Activated CD4-positive, alpha-beta memory T cell treated with anti-CD3 and anti-CD28 coated beads, Interleukin-2, amount 10 ng/mL, durations not matched to agents 7 days and 5 days (primary cell): ENCODE data around the gene SEC24C. TPM values are rescaled to one million over a fixed set of nuclear protein-coding genes. Genes with fewer than 3 reads are reported as not detected.
A peak's percentile ranks its signal among the peaks of the same experiment; 100 is the strongest.
"Not testable (repeated sequence)": the region's sequence is repeated elsewhere in the genome, so short reads cannot be mapped to it uniquely, and the experiment has no call there.

Experiments
- CTCF ChIA-PET: fragments of 350-600 bp; sonication (Branson Sonifier 250); formaldehyde crosslinking; loops from one replicate; lab custom pipeline; 2021; ENCODE audit warnings: antibody characterized with exemption, inconsistent platforms; lab: Charles Lee
- POLR2A ChIA-PET: fragments of 350-600 bp; sonication (Branson Sonifier 250); formaldehyde crosslinking; loops from one replicate; lab custom pipeline; 2021; ENCODE audit warnings: antibody characterized with exemption; lab: Charles Lee
- DNase-seq: peaks from one replicate; pipeline ENCODE4 v3.0.0-alpha.2; 2020
- H3K27ac Mint-ChIP-seq: one replicate; pipeline ENCODE4 v1.8.0; 2021; ENCODE audit warnings: mild to moderate bottlenecking, mixed read lengths
- H3K27me3 Mint-ChIP-seq: one replicate; pipeline ENCODE4 v1.8.0; 2021; ENCODE audit warnings: mixed read lengths
- H3K36me3 Mint-ChIP-seq: one replicate; pipeline ENCODE4 v1.8.0; 2021; ENCODE audit warnings: low read depth, mixed read lengths
- H3K4me1 Mint-ChIP-seq: one replicate; pipeline ENCODE4 v1.8.0; 2021; ENCODE audit warnings: mixed read lengths
- H3K4me3 Mint-ChIP-seq: one replicate; pipeline ENCODE4 v1.8.0; 2021; ENCODE audit warnings: mild to moderate bottlenecking, mixed read lengths
- H3K9me3 Mint-ChIP-seq: one replicate; pipeline ENCODE4 v1.8.0; 2021; ENCODE audit warnings: mixed read lengths
- total RNA-seq, 2 experiments: library from RNA; stranded (reverse); gene quantifications; one replicate each; pipeline ENCODE4 v1.2.3, GENCODE V29; 2021

The SEC24C gene
- total RNA-seq, 2 experiments from 2014 or later, result 106 to 108 TPM

DNA sequence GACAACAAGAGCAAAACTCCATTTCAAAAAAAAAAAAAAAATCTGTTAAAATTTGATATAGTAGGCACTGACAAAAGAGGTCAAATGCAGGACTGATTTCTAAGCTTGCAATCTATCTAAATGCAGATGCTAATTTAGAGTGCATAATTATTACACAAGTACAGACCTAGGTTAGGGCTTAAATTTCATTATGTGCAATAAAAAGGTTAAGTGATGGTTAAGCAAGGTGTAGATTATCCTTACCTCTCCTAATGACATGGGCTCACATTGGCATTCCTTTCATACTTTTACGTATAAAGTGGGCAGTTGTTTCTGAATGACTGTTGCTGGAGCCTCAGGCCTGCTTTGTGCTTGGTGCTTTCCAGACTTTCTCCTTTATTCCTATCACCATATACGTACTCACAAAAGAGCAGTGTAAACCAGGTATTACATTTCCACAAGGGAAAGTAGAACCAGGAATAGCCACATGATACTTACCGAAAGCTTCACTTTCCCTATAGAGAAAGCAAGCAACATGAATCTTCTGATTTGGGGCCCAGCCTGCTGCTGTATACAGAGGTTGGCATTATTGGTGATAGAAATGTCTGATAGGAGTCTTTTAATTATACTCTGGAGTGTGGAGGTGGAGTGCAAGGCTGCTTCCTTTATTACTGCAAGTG is 35.5 kb downstream of the SEC24C start:
- POLR2A ChIA-PET, result interaction anchor here (0.6 to 5.0 kb wide), 6 partner anchors 7 to 764 kb away, joined by 3 to 98 read pairs (median 8); a partner anchor contains a TSS
- CTCF ChIA-PET, result interaction anchor here (9.9 kb wide), 1 partner anchor 9 kb away, joined by 92 read pairs; a partner anchor contains a TSS
- DNase-seq, result no peak
- Mint-ChIP-seq H3K4me1 (peaks cover 58% of the 10 kb centered on the region), H3K36me3 (peaks cover 44% of the 10 kb centered on the region), H3K9me3 (no peaks in the 10 kb centered on the region), H3K27ac (peak overlapping the region; percentile 17), H3K27me3 (no peaks in the 10 kb centered on the region), H3K4me3 (peak overlapping the region; percentile 31)

DNA sequence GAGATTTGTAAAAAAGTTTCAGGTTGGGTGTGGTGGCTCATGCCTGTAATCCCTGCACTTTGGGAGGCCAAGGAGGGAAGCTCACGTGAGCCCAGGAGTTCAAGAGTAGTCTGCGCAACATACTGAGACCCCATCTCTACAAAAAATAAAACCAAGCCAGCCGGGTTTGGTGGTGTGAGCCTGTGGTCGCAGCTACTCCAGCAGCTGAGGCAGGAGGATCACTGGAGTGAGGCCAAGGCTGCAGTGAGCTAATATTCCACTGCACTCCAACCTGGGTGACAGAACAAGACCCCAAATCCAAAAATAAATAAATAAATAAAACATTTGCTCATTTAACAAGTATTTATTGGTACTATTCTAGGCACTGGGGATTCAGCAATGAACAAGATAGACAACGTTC is 36.1 kb downstream of the SEC24C start:
- no peaks in the 10 kb centered on the region for H3K9me3 Mint-ChIP-seq
- peak overlapping the region; percentile 94 for H3K27ac Mint-ChIP-seq
- peaks cover 44% of the 10 kb centered on the region for H3K36me3 Mint-ChIP-seq
- H3K4me3 Mint-ChIP-seq, result peak overlapping the region; percentile 94
- peaks cover 60% of the 10 kb centered on the region for H3K4me1 Mint-ChIP-seq
- no peaks in the 10 kb centered on the region for H3K27me3 Mint-ChIP-seq
- CTCF ChIA-PET, result interaction anchor here (9.9 kb wide), 1 partner anchor 9 kb away, joined by 92 read pairs; a partner anchor contains a TSS
- POLR2A ChIA-PET, result interaction anchor here (1.4 to 5.0 kb wide), 7 partner anchors 8 to 284 kb away, joined by 3 to 98 read pairs (median 14); partner anchors contain the start of gene PPP3CB
- no peak for DNase-seq

DNA sequence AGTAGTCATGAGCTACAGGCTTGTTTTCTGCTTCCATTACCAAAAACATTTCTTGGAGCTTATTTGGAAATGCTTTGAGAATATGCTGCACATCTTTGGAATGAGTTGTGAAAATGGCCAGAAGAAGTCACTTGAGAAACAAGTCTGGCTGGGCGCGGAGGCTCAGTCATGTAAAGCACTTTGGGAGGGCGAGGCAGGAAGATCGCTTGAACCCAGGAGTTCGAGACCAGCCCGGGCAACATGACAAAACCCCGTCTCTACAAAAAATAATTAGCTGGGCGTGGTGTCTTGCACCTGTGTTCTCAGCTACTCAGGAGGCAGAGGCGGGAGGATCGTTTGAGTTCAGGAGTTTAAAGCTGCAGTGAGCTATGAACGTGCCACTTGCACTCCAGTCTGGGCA is 36.8 kb downstream of the SEC24C start:
- Mint-ChIP-seq H3K36me3 (peaks cover 38% of the 10 kb centered on the region), H3K27ac (peak overlapping the region; percentile 94), H3K9me3 (no peaks in the 10 kb centered on the region), H3K4me1 (peaks cover 56% of the 10 kb centered on the region), H3K27me3 (no peaks in the 10 kb centered on the region), H3K4me3 (peak overlapping the region; percentile 94)
- ChIA-PET POLR2A (interaction anchor here (0.7 to 5.0 kb wide), 16 partner anchors 9 to 285 kb away, joined by 3 to 98 read pairs (median 8); partner anchors contain the start of genes PPP3CB and SEC24C), CTCF (interaction anchor here (1.1 to 9.9 kb wide), 3 partner anchors 10 to 98 kb away, joined by 3 to 92 read pairs (median 5); a partner anchor contains a TSS)
- DNase-seq, result no peak

DNA sequence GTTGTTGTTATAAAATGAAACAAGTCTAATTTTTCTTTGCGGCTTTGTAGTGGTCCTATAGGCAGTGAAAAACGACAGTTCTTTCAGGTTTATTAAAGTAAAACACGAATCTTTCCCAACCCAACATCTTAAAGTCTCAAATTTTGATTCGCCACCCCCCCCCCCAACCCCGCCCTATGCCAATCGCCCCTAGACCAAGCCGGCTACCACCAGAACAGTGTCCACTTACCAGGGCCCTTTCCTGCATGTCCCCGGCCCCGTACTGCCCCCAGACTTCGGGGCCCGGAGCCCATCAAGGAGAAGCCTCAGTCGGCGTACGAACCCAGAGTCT is 37.3 kb downstream of the SEC24C start:
- peaks cover 40% of the 10 kb centered on the region for H3K36me3 Mint-ChIP-seq
- peak overlapping the region; percentile 94 for H3K27ac Mint-ChIP-seq
- peaks cover 61% of the 10 kb centered on the region for H3K4me1 Mint-ChIP-seq
- ChIA-PET POLR2A (interaction anchor here (0.6 to 5.0 kb wide), 19 partner anchors 9 to 529 kb away, joined by 3 to 98 read pairs (median 5); partner anchors contain the start of genes MRPS16, PPP3CB and SEC24C), CTCF (interaction anchor here (0.6 to 9.9 kb wide), 6 partner anchors 10 to 175 kb away, joined by 3 to 92 read pairs (median 4); a partner anchor contains a TSS)
- no peak for DNase-seq
- no peaks in the 10 kb centered on the region for H3K9me3 Mint-ChIP-seq
- peak overlapping the region; percentile 94 for H3K4me3 Mint-ChIP-seq
- H3K27me3 Mint-ChIP-seq, result no peaks in the 10 kb centered on the region

DNA sequence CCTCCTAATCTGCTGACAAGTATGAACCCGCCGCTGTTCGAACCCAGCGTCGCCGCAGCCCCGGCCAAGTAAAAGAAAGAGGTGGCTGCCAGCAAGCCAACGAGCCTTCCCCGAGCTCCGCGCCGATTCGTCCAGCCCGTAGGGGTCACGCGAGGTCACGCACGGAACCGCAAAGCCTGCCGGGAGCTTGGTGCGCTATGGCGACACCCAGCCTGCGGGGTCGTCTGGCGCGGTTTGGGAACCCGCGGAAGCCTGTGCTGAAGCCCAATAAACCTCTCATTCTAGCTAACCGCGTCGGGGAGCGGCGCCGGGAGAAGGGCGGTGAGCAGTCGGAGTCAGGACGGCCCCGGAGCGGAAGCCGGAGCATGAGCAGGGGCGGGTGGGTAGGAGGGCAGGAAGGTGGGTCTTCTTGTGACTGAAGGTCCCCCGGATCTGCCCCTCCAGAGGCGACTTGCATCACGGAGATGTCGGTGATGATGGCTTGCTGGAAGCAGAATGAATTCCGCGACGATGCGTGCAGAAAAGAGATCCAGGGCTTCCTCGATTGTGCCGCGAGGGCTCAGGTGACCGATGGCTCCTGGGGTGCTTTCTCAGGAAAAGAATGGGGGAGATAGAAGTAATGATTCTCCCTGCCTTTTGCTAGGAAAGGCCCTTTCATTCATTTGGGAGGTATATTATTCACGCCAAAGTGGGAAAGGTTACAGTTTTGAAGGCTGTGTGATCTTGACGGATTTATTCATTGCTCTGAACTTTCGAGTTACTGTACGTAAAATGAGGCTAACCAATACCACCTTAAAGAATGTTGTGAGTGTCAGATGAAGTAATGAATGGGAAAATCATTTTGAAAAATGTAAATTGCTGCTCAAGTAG is 37.9 kb downstream of the SEC24C start, which contains the start of gene CHCHD1:
TSS of gene CHCHD1 (plus strand) at position 170 of the 870 bp plus-strand sequence. CDS start at position 198, 28 bp downstream.
- Mint-ChIP-seq H3K4me3 (peak within 1 kb of the TSS; percentile 94), H3K9me3 (no peaks in the 10 kb centered on the region), H3K4me1 (peaks cover 62% of the 10 kb centered on the region), H3K27ac (peak within 1 kb of the TSS; percentile 94), H3K36me3 (peaks cover 36% of the 10 kb centered on the region), H3K27me3 (no peaks in the 10 kb centered on the region)
- ChIA-PET POLR2A (interaction anchor here (0.6 to 5.0 kb wide), 22 partner anchors 10 to 530 kb away, joined by 3 to 98 read pairs (median 5); partner anchors contain the start of genes MRPS16, PPP3CB and SEC24C), CTCF (interaction anchor here (0.6 to 9.9 kb wide), 6 partner anchors 11 to 174 kb away, joined by 3 to 92 read pairs (median 4); a partner anchor contains a TSS)
- peak; percentile 94 for DNase-seq

DNA sequence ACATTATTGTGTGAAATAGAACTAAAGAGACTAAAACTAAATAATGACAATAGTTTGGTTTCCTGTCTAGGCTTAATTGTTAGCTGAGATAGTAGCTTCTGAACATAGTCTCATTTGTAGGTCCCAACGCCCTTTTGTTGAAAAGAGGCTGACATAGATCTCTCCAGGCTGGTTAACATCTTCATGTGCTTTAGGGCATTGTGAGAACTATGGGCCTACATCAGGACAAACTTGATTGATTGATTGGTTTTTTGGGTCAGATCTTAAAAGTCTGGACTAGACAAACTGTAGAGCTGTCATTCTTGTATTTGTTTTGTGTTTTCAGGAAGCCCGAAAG is 38.5 kb downstream of the SEC24C start:
- Mint-ChIP-seq H3K27ac (peak overlapping the region; percentile 94), H3K36me3 (peaks cover 32% of the 10 kb centered on the region), H3K27me3 (no peaks in the 10 kb centered on the region), H3K9me3 (no peaks in the 10 kb centered on the region), H3K4me3 (peak overlapping the region; percentile 94), H3K4me1 (peaks cover 63% of the 10 kb centered on the region)
- POLR2A ChIA-PET, result interaction anchor here (0.6 to 5.0 kb wide), 10 partner anchors 9 to 209 kb away, joined by 3 to 98 read pairs (median 12); partner anchors contain the start of gene SEC24C
- CTCF ChIA-PET, result interaction anchor here (0.8 to 9.9 kb wide), 5 partner anchors 12 to 97 kb away, joined by 3 to 92 read pairs (median 4); a partner anchor contains a TSS
- DNase-seq, result no peak

DNA sequence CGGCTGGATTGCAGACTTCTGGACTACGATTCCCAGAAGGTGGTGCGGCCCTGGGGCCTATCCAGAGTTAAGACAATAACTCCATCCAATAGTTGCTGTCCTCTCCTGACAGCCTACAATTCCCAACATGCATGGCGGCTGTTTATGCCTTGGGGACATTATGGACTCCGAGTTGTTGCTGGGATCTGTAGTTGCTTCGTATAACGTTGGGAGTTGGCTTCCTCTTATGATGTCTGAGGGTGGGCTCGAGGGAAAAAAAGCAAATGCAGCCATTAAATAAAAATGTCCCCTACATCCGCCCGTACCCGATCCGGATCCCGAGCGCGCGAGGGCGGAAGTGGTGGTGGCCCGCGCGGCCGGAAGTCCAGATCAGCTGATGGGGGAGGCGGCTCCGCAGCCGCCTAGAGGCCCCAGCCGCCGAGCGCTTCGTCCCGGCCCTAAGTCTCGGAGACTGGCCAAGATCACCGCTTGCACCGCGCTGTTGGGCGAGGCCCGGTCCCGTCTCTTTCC is 41.1 kb downstream of the SEC24C start, which contains the start of gene ZSWIM8:
TSS of gene ZSWIM8 (plus strand) at position 396 of the 510 bp plus-strand sequence. CDS start 273 bp downstream, outside the sequence.
- H3K4me1 Mint-ChIP-seq, result peaks cover 58% of the 10 kb centered on the region
- peak within 1 kb of the TSS; percentile 85 for H3K4me3 Mint-ChIP-seq
- CTCF ChIA-PET, result interaction anchor here (0.6 to 9.9 kb wide), 2 partner anchors 14 to 93 kb away, joined by 3 to 92 read pairs; a partner anchor contains a TSS
- no peaks in the 10 kb centered on the region for H3K27me3 Mint-ChIP-seq
- POLR2A ChIA-PET, result interaction anchor here (0.6 to 6.3 kb wide), 12 partner anchors 10 to 290 kb away, joined by 3 to 73 read pairs (median 8); partner anchors contain the start of genes CAMK2G, PPP3CB and SEC24C
- peak within 1 kb of the TSS; percentile 98 for H3K27ac Mint-ChIP-seq
- H3K36me3 Mint-ChIP-seq, result peaks cover 32% of the 10 kb centered on the region
- DNase-seq, result peak; percentile 87
- H3K9me3 Mint-ChIP-seq, result no peaks in the 10 kb centered on the region

DNA sequence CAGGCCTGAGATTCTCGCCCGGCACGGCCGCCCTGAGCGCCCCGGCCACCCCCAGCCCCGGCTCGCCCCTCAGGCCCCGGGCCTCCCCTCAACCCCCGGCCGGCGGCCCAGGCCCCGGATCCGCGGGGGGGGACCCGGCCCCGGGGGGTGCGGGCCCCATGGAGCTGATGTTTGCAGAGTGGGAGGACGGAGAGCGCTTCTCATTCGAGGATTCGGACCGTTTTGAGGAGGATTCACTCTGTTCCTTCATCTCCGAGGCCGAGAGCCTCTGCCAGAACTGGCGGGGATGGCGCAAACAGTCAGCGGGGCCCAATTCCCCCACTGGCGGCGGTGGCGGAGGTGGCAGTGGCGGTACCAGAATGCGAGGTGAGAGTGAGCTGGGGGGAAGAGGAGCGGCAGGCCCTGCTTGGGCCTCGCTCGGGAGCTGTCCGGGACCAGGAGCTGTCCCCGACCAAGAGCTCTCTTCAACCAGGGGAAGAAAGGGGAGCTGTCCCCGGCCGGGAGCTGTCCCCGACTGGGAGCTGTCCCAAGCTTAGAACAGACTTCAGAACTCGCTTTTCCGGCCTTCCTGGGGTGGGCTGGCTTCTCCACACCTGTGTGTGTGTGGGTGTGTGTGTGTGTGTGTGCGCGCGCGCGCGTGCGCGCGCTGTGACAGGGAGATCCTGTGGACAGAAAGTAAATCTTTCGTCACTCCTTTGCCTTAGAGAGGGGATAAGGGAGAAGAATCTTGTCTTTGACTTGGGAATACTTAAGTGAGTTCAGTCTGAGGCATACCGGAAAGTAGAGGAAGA is 41.7 kb downstream of the SEC24C start:
- Mint-ChIP-seq H3K4me1 (peaks cover 52% of the 10 kb centered on the region), H3K27me3 (no peaks in the 10 kb centered on the region), H3K9me3 (no peaks in the 10 kb centered on the region), H3K36me3 (peaks cover 37% of the 10 kb centered on the region), H3K4me3 (peak overlapping the region; percentile 85), H3K27ac (peak overlapping the region; percentile 98)
- POLR2A ChIA-PET, result interaction anchor here (0.9 to 6.3 kb wide), 14 partner anchors 8 to 291 kb away, joined by 3 to 73 read pairs (median 7); partner anchors contain the start of genes CAMK2G, PPP3CB and SEC24C
- CTCF ChIA-PET, result interaction anchor here (0.6 to 9.9 kb wide), 4 partner anchors 15 to 93 kb away, joined by 3 to 92 read pairs (median 3); partner anchors contain the start of gene SEC24C
- peak; percentile 59 for DNase-seq

DNA sequence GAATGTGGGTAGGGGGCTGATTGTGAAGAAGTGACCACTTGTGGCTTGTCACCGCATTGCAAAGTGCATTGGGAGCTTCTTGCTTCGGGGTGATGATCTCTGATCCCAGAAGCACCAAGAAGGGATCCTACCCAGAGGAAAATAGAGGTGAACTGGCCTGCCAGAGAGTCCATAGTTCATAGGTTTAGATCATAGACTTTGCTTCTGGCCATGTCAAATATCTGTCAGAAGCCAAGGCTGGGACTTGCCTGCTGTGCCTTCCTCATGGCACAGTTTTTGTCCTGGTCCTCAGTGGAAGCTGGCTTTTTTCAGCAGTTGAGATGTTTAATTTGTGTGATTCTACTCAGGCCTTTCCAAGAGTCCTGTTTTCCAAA is 42.3 kb downstream of the SEC24C start:
- ChIA-PET POLR2A (interaction anchor here (0.9 to 6.3 kb wide), 14 partner anchors 8 to 291 kb away, joined by 3 to 73 read pairs (median 7); partner anchors contain the start of genes CAMK2G, PPP3CB and SEC24C), CTCF (interaction anchor here (0.7 to 9.9 kb wide), 4 partner anchors 15 to 1941 kb away, joined by 3 to 92 read pairs (median 3); partner anchors contain the start of gene SEC24C)
- Mint-ChIP-seq H3K27me3 (no peaks in the 10 kb centered on the region), H3K9me3 (no peaks in the 10 kb centered on the region), H3K4me1 (peaks cover 51% of the 10 kb centered on the region), H3K36me3 (peaks cover 42% of the 10 kb centered on the region), H3K4me3 (peak overlapping the region; percentile 85), H3K27ac (peak overlapping the region; percentile 75)
- no peak for DNase-seq

DNA sequence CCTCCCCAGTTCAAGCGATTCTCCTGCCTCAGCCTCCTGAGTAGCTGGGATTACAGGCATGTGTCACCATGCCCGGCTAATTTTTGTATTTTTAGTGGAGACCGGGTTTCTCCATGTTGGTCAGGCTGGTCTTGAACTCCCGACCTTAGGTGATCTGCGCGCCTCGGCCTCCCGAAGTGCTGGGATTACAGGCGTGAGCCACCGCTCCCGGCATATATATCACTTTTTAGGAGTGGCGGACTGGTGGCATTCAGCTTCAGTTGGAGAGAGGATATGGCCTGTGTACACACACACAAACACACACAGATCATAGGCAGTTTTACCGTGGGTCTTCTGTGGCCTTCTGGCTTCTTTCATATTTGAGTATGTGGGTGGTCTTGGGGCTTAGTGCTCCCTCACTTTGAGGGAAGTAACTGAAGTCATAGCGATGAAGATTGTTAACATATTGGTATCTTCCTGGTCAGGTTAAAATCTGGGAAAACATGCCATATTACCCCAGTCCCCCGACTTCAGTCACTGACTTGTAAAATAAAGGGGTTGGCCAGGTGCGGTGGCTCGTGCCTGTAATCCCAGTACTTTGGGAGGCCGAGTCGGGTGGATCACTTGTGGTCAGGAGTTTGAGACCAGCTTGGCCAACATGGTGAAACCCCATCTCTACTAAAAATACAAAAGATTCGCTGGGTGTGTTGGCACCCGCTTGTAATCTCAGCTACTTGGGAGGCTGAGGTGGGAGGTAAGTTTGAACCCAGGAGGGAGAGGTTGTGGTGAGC is 43.0 kb downstream of the SEC24C start:
- DNase-seq, H3K9me3 Mint-ChIP-seq, H3K27ac Mint-ChIP-seq, H3K27me3 Mint-ChIP-seq: not testable (repeated sequence)
- H3K36me3 Mint-ChIP-seq, result peaks cover 41% of the 10 kb centered on the region
- POLR2A ChIA-PET, result interaction anchor here (1.0 to 6.3 kb wide), 9 partner anchors 11 to 88 kb away, joined by 4 to 73 read pairs (median 7); partner anchors contain the start of gene CAMK2G
- peaks cover 49% of the 10 kb centered on the region for H3K4me1 Mint-ChIP-seq
- H3K4me3 Mint-ChIP-seq, result peak overlapping the region; percentile 85
- CTCF ChIA-PET, result interaction anchor here (0.7 to 9.9 kb wide), 3 partner anchors 16 to 1942 kb away, joined by 3 to 92 read pairs (median 3); partner anchors contain the start of gene SEC24C
